Measurements from ENCODE around the gene SGMS1. TPM values are rescaled to one million over a fixed set of nuclear protein-coding genes. Genes with fewer than 3 reads are reported as not detected.

Gene SGMS1
- total RNA-seq, 1 donor from 2014 or later, result 18.6 TPM

- Mint-ChIP-seq H3K9me3 (no peaks in the 10 kb centered on the region), H3K27me3 (ENCODE audit: insufficient read depth) (peaks cover 2% of the 10 kb centered on the region), H3K36me3 (ENCODE audit: low read depth) (peaks cover 2% of the 10 kb centered on the region), H3K4me3 (peak overlapping the region; percentile 13), H3K4me1 (ENCODE audit: low read depth) (peaks cover 48% of the 10 kb centered on the region), H3K27ac (no peak overlapping the region)
- DNase-seq (ENCODE audit: low spot score), result no peak
- intact Hi-C loops (cut with micrococcal nuclease), result no loop called here
These were observed 5.1 kb downstream of the SGMS1 start for GRCh38 chr10:50618624-50619023.

DNA sequence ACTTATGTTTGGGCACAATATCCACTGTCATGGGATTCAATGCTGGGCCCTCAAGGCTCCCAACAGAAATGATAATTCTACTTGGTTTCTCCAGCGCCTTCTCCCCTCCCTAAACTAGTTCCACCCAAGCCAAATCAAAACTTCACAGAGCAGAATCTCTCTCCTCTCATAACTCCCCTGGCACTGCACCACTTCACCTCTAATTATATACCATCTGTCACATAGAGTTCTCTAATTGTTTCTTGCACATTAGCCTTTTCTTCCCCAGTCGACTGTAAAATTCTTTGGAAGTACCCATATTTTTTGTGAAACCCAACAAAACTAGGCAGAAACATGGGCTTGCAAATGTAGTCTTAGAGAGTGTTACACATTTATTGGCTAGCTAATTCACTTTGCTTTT, 8.1 kb downstream of the SGMS1 start:
- peaks cover 39% of the 10 kb centered on the region for H3K4me1 Mint-ChIP-seq (ENCODE audit: low read depth)
- intact Hi-C loops (cut with micrococcal nuclease), result no loop called here
- H3K36me3 Mint-ChIP-seq (ENCODE audit: low read depth), result peaks cover 2% of the 10 kb centered on the region
- peaks cover 2% of the 10 kb centered on the region for H3K27me3 Mint-ChIP-seq (ENCODE audit: insufficient read depth)
- no peak for DNase-seq (ENCODE audit: low spot score)
- H3K4me3 Mint-ChIP-seq, result no peak overlapping the region
- no peak overlapping the region for H3K27ac Mint-ChIP-seq
- no peaks in the 10 kb centered on the region for H3K9me3 Mint-ChIP-seq

- intact Hi-C loops (cut with micrococcal nuclease), result no loop called here
- peaks cover 2% of the 10 kb centered on the region for H3K27me3 Mint-ChIP-seq (ENCODE audit: insufficient read depth)
- no peak for DNase-seq (ENCODE audit: low spot score)
- no peak overlapping the region for H3K4me3 Mint-ChIP-seq
- peaks cover 29% of the 10 kb centered on the region for H3K4me1 Mint-ChIP-seq (ENCODE audit: low read depth)
- no peaks in the 10 kb centered on the region for H3K36me3 Mint-ChIP-seq (ENCODE audit: low read depth)
- no peaks in the 10 kb centered on the region for H3K9me3 Mint-ChIP-seq
- H3K27ac Mint-ChIP-seq, result no peak overlapping the region
These were observed 9.2 kb downstream of the SGMS1 start for GRCh38 chr10:50614444-50615137.

DNA sequence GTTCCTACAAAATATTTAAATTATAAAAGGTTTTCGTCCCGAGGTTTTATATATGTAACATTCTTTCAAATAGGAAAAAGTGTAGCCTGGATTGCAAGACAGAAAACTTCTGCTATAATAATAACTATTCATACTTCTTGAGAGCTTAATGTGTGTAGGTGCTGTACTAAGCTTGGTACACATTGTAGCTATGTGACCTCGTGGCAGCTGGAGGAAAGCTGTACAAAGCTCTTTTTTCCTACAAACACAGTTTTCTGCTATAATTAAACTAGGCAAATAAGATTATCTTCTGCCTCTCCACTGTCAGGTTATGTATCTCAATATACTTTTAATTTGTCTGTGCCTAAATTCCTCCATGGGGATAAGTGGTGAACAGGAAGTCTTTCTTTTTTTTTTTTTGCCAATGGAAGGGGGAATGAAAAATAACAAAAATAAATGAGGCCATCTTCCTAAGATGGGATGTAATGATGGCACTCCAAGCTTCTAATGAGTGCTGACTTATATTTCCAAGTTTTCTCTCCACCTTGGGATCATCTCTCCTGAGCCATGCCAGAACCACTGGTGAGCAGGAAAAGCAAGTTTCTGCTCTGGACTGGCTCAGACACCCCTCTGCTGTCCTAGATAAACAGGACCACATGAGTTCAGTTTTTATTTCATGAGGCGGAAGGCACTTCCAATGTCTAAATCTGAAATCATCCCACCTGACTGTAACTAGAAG, 9.9 kb downstream of the SGMS1 start:
- DNase-seq (ENCODE audit: low spot score), result no peak

GRCh38 chr10:50613150-50613549, 10.6 kb downstream of the SGMS1 start:
- no peak for DNase-seq (ENCODE audit: low spot score)
- intact Hi-C loops (cut with micrococcal nuclease), result no loop called here
- no peak overlapping the region for H3K4me3 Mint-ChIP-seq
- H3K27me3 Mint-ChIP-seq (ENCODE audit: insufficient read depth), result no peaks in the 10 kb centered on the region
- H3K9me3 Mint-ChIP-seq, result no peaks in the 10 kb centered on the region
- no peaks in the 10 kb centered on the region for H3K36me3 Mint-ChIP-seq (ENCODE audit: low read depth)
- no peak overlapping the region for H3K27ac Mint-ChIP-seq
- H3K4me1 Mint-ChIP-seq (ENCODE audit: low read depth), result peaks cover 16% of the 10 kb centered on the region

More for the DNA sequence above, 9.9 kb downstream of the SGMS1 start:
- no peaks in the 10 kb centered on the region for H3K27me3 Mint-ChIP-seq (ENCODE audit: insufficient read depth)
- no peak overlapping the region for H3K4me3 Mint-ChIP-seq
- H3K4me1 Mint-ChIP-seq (ENCODE audit: low read depth), result peaks cover 22% of the 10 kb centered on the region
- H3K9me3 Mint-ChIP-seq, result no peaks in the 10 kb centered on the region
- H3K36me3 Mint-ChIP-seq (ENCODE audit: low read depth), result no peaks in the 10 kb centered on the region
- no peak overlapping the region for H3K27ac Mint-ChIP-seq
- intact Hi-C loops (cut with micrococcal nuclease), result no loop called here

DNA sequence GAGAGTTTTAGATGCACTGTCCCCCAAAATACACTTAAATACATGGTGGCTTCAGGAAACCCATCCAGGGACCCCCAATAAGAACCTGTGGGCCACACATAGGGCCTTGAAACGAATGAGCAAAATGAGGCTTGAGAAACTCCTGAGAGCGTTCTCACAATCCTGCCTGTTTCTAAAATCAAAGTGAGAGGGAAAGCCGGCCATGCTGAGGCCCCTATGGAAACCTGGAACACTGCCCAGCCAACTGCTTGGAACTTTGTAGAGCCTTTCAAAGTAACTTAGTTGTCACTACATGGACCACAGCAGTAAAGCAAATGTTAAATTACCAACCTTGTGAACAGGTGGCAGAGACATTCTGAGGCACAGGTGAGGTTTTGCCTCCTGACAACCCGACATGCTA, 13.4 kb downstream of the SGMS1 start:
- H3K27me3 Mint-ChIP-seq (ENCODE audit: insufficient read depth), result no peaks in the 10 kb centered on the region
- H3K9me3 Mint-ChIP-seq, result no peaks in the 10 kb centered on the region
- no peak for DNase-seq (ENCODE audit: low spot score)
- H3K27ac Mint-ChIP-seq, result no peak overlapping the region
- H3K4me1 Mint-ChIP-seq (ENCODE audit: low read depth), result peaks cover 32% of the 10 kb centered on the region
- H3K36me3 Mint-ChIP-seq (ENCODE audit: low read depth), result no peaks in the 10 kb centered on the region
- H3K4me3 Mint-ChIP-seq, result no peak overlapping the region
- intact Hi-C loops (cut with micrococcal nuclease), result no loop called here

- Mint-ChIP-seq H3K9me3 (no peaks in the 10 kb centered on the region), H3K27me3 (ENCODE audit: insufficient read depth) (no peaks in the 10 kb centered on the region), H3K27ac (no peak overlapping the region), H3K4me3 (no peak overlapping the region), H3K4me1 (ENCODE audit: low read depth) (peaks cover 34% of the 10 kb centered on the region), H3K36me3 (ENCODE audit: low read depth) (no peaks in the 10 kb centered on the region)
- no peak for DNase-seq (ENCODE audit: low spot score)
- intact Hi-C loops (cut with micrococcal nuclease), result no loop called here
These were observed 16.3 kb downstream of the SGMS1 start for GRCh38 chr10:50607356-50607925.

DNA sequence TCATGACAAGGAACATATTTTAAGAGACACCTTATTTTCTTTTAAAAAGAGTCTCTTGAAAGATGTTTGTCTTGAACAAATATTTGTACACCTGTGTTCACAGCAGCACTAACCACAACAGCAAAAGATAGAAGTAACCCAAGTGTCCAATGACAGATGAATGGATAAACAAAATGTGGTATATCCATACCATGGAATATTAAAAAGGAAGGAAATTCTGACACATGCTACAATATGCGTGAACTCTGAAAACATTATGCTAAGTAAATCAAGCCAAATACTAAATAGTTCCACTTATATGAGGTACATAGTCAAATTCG, 17.8 kb downstream of the SGMS1 start:
- DNase-seq (ENCODE audit: low spot score), result no peak
- intact Hi-C loops (cut with micrococcal nuclease), result no loop called here
- H3K4me3 Mint-ChIP-seq, result no peak overlapping the region
- H3K36me3 Mint-ChIP-seq (ENCODE audit: low read depth), result no peaks in the 10 kb centered on the region
- H3K9me3 Mint-ChIP-seq, result no peaks in the 10 kb centered on the region
- H3K27ac Mint-ChIP-seq, result no peak overlapping the region
- H3K27me3 Mint-ChIP-seq (ENCODE audit: insufficient read depth), result no peaks in the 10 kb centered on the region
- peaks cover 38% of the 10 kb centered on the region for H3K4me1 Mint-ChIP-seq (ENCODE audit: low read depth)

GRCh38 chr10:50605269-50605950, 18.3 kb downstream of the SGMS1 start:
- Mint-ChIP-seq H3K4me1 (ENCODE audit: low read depth) (peaks cover 38% of the 10 kb centered on the region), H3K4me3 (no peak overlapping the region), H3K27me3 (ENCODE audit: insufficient read depth) (no peaks in the 10 kb centered on the region), H3K9me3 (no peaks in the 10 kb centered on the region), H3K27ac (no peak overlapping the region), H3K36me3 (ENCODE audit: low read depth) (peaks cover 1% of the 10 kb centered on the region)
- no peak for DNase-seq (ENCODE audit: low spot score)
- intact Hi-C loops (cut with micrococcal nuclease), result no loop called here

DNA sequence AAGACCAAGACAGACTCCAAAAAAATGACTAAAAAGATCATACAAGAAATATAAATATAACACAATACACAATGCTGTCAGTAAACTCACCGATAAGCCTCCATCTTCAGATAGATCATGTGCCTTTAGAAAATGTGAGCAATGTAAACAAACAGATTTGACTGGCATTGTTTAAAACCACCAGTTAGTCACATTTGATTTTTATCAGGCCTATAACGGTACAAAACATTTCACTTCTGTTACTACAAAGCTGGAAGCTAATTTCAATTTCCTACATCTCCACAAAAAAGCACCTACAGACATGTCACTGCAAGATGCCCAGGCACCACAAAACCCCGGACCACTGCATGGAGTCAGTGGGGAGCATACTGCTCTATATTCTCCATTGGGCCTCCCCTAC, 18.9 kb downstream of the SGMS1 start:
- peaks cover 38% of the 10 kb centered on the region for H3K4me1 Mint-ChIP-seq (ENCODE audit: low read depth)
- no peak overlapping the region for H3K27ac Mint-ChIP-seq
- intact Hi-C loops (cut with micrococcal nuclease), result no loop called here

DNA sequence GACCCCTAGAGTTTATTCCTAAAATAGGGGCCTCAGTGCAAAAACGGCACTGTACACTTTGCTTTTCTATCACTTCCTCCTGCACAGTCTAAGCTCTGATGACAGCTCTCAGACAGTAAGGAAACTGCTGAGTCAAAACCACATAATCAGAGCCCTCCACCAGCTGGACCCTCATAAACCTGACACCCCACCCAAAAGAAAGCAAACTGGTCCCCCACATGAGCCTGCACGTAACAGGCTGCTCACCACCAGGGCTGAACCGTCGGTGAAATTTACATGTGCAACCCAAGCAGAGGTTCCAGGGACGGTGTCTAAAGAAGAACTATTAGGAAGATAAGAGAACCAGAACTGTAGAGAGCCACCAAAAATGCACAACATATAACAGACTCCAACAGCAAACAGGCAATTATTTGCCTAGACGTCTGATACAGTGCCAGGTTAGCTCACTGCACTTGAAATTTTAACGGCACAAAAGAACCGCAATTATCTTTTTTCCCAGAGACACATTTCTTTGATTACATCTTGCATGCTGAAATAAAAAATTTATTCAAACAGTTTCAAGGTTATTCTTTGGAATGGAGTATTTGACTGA, 19.6 kb downstream of the SGMS1 start:
- Mint-ChIP-seq H3K4me3 (no peak overlapping the region), H3K27ac (no peak overlapping the region), H3K36me3 (ENCODE audit: low read depth) (peaks cover 1% of the 10 kb centered on the region), H3K4me1 (ENCODE audit: low read depth) (peaks cover 38% of the 10 kb centered on the region), H3K9me3 (no peaks in the 10 kb centered on the region), H3K27me3 (ENCODE audit: insufficient read depth) (no peaks in the 10 kb centered on the region)
- intact Hi-C loops (cut with micrococcal nuclease), result no loop called here
- DNase-seq (ENCODE audit: low spot score), result no peak

More for the DNA sequence above, 18.9 kb downstream of the SGMS1 start:
- peaks cover 1% of the 10 kb centered on the region for H3K36me3 Mint-ChIP-seq (ENCODE audit: low read depth)
- H3K27me3 Mint-ChIP-seq (ENCODE audit: insufficient read depth), result no peaks in the 10 kb centered on the region
- H3K4me3 Mint-ChIP-seq, result no peak overlapping the region
- no peaks in the 10 kb centered on the region for H3K9me3 Mint-ChIP-seq
- no peak for DNase-seq (ENCODE audit: low spot score)

GRCh38 chr10:50603151-50603850, 20.5 kb downstream of the SGMS1 start:
- peaks cover 38% of the 10 kb centered on the region for H3K4me1 Mint-ChIP-seq (ENCODE audit: low read depth)
- H3K4me3 Mint-ChIP-seq, result no peak overlapping the region
- no peak overlapping the region for H3K27ac Mint-ChIP-seq
- intact Hi-C loops (cut with micrococcal nuclease), result no loop called here
- no peaks in the 10 kb centered on the region for H3K27me3 Mint-ChIP-seq (ENCODE audit: insufficient read depth)
- H3K36me3 Mint-ChIP-seq (ENCODE audit: low read depth), result peaks cover 1% of the 10 kb centered on the region
- DNase-seq (ENCODE audit: low spot score), result no peak
- H3K9me3 Mint-ChIP-seq, result no peaks in the 10 kb centered on the region

Data from activated T-helper 1 cell treated with anti-CD3 and anti-CD28 coated beads, Interleukin-12 subunit alpha, Interleukin-12 subunit beta, Interleukin-2, Interleukin-4 antibody, amounts not matched to agents 30 ng/mL and 10 ng/mL and 1 ng/mL, durations not matched to agents 14 hours and 24 hours and 36 hours (primary cell).